NCI-H2107 treated with DMSO at 0.1 percent for 48 hours (cell line): ENCODE data around the gene DNMT3B.
"Not testable (repeated sequence)": the region's sequence is repeated elsewhere in the genome, so short reads cannot be mapped to it uniquely, and the experiment has no call there.

Experiments used
- DNase-seq: peaks from one replicate; lab custom pipeline; 2025; ENCODE audit not compliant: unreplicated experiment; lab: John Stamatoyannopoulos, UW

Gene DNMT3B

DNA sequence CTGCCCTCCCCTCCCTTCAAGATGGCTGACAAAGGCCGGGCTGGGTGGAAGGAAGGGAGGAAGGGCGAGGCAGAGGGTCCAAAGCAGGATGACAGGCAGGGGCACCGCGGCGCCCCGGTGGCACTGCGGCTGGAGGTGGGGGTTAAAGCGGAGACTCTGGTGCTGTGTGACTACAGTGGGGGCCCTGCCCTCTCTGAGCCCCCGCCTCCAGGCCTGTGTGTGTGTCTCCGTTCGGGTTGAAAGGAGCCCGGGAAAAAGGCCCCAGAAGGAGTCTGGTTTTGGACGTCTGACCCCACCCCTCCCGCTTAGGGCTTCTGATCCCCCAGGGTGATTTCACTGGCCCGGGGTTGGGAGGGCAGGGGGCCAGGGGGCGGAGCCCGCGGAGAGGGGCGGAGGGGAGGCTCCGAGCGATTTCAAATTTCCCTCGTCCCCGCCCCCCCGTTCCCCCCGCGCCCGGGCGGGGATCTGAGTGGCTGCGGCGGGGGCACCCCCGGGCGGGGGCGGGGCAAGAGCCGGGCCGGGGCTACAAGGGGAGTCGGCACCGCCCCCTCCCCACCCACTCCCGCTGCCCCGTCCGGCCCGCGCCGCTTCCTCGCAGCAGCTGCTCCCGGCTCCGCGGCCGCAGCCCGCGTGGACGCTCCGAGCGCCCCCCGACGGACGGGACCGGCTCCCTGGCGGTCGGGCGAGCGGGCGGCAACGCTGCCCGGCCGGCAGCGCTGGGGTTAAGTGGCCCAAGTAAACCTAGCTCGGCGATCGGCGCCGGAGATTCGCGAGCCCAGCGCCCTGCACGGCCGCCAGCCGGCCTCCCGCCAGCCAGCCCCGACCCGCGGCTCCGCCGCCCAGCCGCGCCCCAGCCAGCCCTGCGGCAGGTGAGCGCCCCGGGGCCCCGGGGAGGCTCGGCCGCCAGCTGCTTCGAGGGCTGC lies at the start of gene DNMT3B:
DNMT3B (plus strand) TSS at position 555 of the 923 bp plus-strand sequence. CDS start 17,939 bp downstream, outside the sequence.
- DNase-seq = no peak

DNA sequence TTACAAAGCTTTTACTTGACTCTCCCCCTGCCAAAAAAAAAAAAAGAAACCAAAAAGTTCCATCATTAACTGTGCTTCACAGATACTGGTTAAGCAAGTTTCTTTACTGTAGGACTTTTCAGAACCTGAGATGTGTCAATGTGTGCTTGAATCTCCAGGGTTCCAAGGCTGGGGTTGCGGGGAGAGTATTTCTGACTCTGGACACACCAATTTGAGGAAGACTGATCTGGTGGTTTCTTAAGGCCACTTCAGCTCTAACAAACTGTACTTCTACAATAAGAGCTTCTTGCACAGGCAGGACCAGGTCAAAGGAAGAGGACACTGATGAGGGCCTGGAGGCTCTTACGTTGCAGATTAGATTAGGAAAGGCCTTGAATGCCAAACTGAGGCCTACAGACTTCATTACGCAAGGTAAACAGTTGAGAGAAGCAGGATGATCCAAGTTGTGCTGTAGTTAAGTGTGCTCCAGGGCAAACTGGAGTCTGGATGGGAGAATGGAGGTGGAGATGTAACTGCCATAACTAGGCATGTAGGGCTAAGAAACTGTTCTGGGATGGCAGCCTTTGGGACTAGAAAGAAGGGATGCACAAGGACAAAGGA lies 43.3 kb upstream of the DNMT3B start:
- no peak for DNase-seq

DNA sequence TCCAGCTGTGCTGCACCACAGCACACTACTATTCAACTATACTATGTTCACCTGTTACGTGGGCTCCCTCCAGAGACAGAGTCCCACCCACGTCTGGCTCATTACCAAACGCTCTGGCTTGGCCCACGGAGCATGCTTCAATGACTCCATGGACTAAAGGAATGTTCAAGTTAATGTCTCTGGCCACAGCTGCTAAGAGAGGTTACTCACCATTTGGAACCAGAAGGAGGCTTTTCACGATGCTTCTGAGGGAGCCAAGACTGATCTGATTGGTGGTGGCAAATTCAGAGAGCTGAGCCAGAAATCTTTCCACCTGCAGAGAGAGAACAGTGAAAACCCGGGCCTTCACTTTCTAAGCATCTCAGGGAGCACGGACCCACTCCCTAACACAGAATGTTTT lies 34.5 kb upstream of the DNMT3B start:
- no peak for DNase-seq

DNA sequence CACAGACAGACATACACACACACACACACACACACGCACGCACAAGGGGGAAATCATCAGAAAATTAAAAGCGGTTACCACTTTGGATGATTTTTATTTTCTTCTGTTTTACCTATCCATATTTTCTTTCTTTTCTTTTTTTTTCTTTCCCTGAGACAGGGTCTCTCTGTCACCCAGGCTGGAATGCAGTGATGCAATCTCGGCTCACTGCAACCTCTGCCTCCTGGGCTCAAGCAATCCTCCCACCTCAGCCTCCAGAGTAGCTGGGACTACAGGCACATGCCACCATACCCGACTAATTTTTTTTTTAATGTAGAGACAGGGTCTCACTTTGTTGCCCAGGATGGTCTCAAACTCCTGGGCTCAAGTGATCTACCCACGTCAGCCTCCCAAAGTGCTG lies 33.8 kb upstream of the DNMT3B start:
- not testable (repeated sequence) for DNase-seq

DNA sequence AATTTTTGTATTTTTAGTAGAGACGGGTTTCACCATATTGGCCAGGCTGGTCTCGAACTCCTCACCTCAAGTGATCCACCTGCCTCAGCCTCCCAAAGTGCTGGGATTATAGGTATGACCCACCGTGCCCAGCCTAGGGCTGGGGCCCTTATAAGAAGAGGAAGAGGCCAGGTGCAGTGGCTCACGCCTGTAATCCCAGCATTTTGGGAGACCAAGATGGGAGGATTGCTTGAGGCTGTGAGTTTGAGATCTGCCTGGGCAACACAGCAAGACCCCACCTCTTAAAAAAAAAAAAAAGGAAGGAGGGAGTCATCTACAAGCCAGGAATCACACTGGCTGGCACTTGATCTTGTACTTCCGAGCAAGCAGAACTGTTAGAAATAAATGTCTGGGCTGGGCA lies 32.9 kb upstream of the DNMT3B start:
- DNase-seq = not testable (repeated sequence)

DNA sequence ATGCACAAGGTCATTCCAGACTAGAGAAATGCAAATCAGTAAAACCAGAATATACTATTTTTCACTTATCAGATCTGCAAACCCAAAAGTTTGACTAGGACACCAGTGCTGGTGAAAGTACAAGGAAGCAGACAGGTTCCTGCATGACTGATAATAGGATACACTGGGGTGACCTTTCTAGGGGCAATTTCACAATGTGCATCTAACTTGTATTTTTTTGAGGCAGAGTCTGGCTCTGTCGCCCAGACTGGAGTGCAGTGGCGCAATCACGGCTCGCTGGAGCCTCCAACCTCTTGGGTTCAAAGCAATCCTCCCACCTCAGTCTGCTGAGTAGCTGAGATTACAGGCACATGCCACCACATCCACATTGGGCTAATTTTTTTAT lies 30.3 kb upstream of the DNMT3B start:
- DNase-seq = no peak

DNA sequence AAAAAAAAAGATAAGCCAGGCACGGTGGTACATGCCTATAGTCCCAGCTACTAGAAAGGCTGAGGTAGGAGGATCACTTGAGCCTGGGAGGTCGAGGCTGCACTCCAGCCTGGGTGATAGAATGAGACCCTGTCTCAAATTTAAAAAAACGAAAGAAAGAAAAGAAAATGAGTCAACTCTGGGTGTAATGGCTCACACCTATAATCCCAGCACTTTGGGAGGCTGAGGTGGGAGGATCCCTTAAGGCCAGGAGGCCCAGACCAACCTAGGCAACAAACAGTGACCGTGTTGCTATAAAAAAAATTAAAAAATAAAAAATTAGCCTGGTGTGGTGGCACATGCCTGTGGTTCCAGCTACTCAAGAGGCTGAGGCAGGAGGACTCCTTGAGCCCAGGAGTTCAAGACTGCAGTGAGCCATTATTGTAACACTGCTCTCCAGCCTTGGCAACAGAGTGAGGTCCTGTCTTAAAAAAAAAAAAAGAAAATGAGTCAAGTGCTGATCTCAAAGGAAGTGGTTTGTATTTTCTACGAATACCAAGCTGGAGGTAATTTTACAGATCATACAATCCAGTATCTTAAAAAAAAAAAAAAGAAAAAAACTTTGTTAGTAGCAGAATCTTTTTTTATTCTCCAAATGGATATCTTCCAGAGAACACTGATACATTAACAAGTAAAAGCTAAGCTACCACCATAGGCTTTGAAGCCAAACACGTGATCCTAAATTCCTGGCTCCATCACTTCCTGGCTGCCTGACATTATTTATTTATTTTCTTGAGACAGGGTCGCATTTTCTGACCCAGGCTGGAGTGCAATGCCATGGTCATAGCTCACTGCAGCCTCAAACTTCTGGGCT lies 24.6 kb upstream of the DNMT3B start:
- no peak for DNase-seq

DNA sequence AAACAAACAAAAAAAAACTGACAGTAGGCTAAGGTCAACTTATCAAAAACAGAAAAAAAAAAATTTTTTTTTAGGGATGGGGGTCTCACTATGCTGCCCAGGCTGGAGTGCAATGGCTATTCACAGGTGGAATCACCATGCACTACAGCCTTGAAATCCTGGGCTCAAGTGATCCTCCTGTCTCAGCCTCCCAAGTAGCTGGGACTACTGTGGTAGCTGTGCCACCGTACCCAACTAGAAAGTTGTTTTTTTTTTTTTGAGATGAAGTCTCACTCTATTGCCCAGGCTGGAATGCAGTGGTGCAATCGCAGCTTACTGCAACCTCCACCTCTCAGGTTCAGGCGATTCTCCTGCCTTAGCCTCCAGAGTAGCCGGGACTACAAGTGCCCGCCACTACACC lies 21.0 kb upstream of the DNMT3B start:
- no peak for DNase-seq

DNA sequence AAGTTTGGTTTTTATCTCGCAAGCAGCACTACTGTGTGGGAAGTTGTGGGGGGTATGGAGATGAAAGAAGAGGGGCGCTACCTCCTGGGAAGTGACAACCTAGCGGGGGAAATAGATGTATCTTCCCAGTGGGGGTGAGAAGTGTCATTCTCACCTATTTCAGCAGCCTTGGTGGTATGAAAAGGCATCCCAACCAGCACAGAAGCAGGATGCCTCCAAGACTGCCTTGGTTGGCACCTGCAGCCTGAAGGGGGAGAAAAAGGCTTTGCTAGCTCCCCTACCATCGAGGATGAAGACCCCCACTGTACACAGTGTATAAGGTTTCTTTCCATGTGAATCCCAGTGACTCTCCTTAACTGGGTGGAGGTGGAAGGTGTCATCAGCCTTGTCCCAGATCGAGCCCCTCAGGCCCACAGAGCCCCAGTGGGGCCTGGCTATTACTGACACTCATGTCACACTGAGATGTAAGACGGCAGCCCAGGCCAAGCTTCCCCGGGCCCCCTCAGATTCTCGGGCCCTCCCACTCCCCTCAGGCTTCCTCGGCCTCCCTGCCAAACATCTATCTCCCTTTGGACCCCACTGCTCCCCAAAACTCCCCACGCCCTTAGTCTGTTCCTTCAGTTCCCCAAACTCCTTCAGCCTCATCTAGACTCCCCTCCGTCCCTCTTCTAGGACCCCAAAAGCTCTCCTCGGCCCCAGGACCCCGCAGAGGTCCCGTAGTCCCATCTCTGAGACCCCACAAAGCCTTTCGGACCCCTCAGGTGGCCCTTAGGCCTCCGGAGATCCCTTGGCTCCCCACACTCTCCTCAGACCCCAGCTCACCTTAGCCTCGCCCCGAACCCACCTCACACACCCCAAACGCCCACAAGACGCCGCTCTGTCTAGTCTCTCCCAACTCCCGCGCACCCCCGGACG lies 19.6 kb upstream of the DNMT3B start:
- DNase-seq = no peak

DNA sequence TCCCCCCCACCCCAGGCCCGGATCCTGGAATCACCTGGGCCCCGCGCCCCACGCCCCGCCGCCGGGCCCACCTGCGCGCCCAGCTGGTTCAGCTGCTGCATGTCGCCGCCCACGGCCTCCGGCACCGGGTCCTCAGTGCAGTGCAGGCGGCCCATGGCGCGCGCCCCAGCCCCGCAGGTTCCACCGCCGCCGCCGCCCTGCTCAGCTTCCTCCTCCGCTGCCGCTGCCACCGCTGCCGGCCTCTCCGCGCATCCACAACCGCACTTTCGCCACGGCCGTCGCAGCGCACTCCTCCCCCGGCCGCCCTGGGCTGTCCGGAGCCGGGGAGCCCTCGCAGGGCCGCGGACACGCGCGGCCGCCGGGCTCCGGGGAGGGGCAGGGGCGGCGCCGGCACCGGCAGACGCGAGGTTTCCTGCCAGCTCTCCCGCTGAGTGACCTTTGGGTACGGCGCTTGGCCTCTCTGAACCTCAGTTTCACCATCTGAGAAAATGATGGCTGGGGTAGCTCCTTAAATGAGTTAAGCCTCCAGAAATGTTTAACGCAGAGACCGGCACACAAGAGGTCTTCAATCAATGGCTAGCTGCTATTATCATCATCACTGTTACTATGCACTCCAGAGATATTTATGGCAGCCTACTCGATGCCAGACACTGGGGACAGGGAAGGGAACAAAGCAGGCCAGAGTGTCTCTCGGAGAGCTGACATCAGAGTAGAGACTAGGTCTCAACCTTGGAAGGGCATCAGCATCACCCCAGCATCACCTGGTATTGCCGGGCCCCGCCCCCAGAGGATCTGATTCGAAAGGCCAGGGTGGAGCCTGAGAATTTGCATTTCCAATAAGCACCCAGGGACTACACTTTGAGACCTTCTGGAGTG lies 18.7 kb upstream of the DNMT3B start, which contains the start of gene COMMD7:
COMMD7 (minus strand) TSS at position 231 of the 876 bp plus-strand sequence; CDS start at position 155, 76 bp downstream.
- no peak for DNase-seq

DNA sequence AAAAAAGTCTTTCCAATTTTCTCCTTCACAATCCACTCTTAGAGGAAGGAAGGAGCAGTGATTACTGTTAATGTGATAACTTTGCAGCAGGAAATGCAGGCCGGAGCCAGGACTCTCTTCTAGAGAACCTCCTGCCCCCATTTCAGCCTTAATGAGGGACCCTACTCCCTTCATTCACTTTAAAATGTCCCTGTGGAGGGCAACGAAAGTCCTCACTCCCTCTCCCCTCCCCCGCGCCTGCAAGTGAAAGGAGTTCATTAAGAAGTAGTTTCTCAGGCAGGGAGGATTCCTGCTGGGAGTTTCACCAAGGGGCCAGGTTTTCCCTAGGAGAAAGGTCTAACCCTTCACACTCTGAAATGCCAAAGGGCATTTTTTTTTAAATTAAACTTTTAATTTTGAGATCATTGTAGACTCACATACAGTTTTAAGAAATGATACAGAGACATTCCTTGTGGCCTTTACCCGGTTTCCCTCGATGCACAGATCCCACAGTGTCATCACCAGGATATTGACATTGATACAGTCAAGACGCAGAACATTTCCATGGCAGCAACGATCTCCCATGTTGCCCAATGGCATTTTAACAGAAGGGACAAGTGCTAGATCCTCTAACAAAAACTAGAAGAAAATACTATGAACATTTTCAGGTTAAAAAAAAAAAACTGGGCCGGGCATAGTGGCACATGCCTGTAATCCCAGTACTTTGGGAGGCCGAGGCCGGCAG lies 12.1 kb upstream of the DNMT3B start:
- DNase-seq = no peak

DNA sequence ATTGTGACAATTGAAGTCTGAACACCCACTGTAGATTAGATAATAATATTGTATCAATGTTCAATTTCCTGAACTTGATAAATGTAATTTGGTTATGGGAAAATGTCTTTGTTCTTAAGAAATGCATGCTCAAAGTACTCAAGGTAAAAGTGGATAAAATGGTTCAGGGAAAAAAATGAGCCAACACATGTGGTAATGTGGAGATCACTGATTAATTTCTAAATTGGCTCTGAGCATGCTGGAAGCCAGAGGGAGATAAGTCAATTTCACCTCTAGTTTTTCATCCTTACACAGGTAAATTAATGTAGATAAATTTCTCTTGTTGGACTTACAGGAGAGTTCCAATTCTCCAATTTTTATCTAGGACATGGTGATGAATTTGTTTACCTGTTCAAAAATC lies 10.9 kb upstream of the DNMT3B start:
- DNase-seq = no peak

DNA sequence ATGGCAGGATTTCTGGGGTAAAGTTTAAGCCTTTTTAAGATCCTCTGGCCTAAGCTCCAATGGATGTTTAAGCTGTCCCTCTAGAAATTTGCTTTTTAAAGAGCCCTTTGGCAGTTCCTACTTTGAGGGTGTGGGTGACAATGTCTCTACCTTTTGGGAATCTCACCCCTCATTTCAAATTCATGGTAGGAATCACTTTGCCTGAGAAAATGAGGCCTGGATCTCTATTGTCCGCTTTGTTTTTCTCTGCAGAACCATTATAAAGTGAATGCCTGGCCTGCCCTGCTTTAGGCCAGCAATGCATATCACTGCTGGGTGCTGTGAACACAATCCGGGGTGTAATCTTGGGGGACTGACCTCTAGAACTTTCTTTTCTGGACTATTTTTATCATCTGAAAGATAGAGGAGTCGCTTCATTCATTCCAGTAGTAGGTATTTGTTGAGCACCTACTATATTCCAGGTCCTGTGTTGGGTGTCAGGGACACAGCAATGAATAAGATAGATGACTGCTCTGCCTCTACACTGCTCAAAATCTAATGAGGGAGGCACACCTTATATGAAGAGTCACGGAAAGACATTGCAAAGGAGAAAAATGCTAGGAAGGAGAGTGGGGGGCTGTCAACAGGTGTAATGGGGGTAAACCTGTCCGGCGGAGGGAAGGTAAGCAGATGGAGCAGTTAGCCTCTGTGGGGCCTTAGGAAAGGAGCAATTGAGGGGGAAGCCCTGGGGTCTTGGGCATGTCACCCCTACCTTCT lies 10.3 kb upstream of the DNMT3B start:
- no peak for DNase-seq

DNA sequence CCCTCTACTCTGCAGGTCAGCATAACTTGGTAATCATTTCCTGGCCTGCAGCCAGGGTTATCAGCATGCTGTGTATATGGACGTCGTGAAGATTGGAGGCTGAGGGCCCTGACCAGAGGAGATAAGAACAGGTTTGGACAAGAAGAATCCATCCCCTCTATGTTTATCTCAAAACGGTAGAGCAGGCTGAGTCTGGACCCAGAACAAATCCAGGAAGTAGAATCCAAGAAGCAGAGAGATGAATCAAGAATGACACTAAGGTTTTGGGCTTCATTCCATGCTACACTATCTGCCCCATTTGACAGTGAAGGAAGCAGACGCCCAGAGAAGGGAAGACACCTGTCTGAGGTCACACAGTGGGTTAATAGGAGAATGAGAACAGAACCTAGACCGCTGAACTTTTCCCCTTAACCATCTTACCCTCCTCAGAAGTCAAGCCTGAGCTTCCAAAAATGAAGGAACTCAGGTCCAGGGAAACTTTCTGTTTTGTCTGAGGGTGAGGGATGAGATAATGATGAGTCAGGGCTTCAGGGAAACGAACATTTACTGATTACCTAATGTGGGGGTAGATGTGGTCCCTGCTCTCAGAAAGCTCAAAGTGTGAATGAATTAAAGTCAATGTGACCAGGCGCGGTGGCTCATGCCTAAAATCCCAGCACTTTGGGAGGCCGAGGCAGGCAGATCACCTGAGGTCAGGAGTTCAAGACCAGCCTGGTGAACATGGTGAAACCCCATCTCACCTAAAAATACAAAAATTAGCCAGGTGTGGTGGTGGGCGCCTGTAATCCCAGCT lies 9.5 kb upstream of the DNMT3B start:
- DNase-seq = no peak

DNA sequence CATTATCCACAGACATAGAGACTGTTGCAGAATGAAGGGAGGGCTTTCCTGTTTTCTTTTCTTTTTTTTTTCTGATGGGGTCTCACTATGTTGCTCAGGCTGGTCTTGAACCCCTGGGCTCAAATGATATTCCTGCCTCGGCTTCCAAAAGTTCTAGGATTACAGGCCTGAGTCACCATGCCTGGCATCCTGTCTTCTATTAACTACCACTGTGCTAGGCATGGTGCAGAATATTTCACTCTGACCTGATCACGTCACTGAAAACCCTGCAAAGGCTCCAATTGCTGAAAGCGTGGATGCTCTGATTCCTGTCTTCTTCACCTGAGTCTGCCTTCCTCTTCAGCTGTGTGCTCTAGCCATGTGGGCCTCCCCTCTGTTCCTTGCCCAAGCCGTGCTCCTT lies 8.5 kb upstream of the DNMT3B start:
- no peak for DNase-seq

DNA sequence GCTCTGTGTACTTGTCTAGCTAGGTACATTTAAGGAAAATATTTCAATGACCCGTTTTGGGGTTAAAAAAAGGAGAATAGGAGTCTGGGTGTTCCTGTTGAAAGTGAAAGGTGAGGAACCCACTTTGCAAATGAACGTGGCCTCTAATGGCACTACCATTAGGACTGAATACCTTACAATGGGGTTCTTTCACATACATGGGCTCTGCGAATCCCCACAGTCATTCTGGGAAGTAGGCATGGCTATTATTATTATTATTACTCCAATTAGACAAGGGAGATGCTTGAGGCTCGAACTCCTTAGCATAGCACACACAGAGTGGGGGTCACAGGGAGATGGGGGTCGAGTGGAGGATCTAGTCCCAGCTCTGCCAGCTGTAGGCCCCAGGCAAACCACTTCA lies 6.0 kb upstream of the DNMT3B start:
- no peak for DNase-seq

DNA sequence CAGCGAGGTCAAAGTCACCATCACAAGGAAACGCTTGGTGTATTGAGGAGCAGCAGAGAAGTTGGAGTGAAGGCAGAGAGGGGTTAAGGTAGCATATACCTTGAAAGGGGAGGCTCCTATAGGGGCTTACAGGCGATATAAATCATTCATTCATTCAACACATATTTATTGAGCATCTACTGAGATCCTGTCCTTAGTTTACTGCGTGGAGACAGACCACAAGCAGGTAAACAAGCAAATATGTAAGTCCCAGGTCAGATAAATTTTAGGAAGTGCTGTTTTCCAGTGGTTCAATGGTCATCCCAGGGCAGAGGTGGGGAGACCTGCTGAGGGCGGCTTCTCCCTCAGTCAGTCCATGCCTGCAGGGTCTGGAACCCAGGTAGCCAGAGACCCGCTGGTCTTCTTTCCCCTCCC lies 761 bp upstream of the DNMT3B start:
- no peak for DNase-seq
